Prostate gland (tissue), 2 donors: Measurements from ENCODE around the gene C6orf89.

ENCODE experiments used
- POLR2A ChIP-seq: fragments of 450-650 bp; IDR thresholded peaks from one replicate; pipeline ENCODE4 v1.6.1; 2016; ENCODE audit warnings: antibody characterized with exemption, mild to moderate bottlenecking
- POLR2AphosphoS5 ChIP-seq: sonication (generic); formaldehyde crosslinking; IDR thresholded peaks from one replicate; pipeline ENCODE4 v1.6.1; 2017; ENCODE audit warnings: antibody characterized with exemption
- TF ChIP-seq, protein P1 (sequence below), 4 experiments: fragments of 200-600 bp in 2 of 4; fragments of 450-650 bp in 2 of 4; sonication (generic) in 2 of 4; IDR thresholded peaks; 1 replicate in 3 of 4; 2 replicates in 1 of 4; pipeline ENCODE4 v1.5.1; 2016 to 2019; ENCODE audit warnings: antibody characterized with exemption in 4 of 4, mild to moderate bottlenecking in 2 of 4, moderate library complexity in 2 of 4

DNA sequence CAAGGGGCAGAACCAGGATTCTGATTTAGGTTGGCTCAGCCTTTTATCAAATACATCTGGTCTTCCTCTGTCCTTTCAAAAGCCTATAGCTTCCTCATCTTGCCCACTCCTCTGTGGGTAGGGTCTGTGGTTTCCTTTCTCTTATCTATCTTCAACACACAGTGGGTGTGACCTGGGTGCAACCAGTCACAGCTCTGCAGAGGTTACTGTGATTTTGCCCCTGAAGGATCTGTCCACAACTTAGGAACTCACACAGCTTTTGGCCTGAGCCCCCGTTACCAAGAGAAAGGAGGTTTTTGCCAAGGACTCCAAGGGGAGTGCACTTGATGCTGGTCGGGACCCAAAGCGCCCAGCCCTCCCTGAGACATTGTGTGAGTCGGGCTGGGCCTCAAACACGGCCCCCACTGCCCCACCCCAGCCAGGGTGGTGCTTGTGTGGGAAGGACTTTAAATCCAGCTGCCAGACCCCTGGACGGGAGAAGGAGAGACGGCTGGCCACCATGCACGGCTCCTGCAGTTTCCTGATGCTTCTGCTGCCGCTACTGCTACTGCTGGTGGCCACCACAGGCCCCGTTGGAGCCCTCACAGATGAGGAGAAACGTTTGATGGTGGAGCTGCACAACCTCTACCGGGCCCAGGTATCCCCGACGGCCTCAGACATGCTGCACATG lies 68.6 kb downstream of the C6orf89 start, which contains the start of gene PI16:
- TF ChIP-seq, protein P1, sequence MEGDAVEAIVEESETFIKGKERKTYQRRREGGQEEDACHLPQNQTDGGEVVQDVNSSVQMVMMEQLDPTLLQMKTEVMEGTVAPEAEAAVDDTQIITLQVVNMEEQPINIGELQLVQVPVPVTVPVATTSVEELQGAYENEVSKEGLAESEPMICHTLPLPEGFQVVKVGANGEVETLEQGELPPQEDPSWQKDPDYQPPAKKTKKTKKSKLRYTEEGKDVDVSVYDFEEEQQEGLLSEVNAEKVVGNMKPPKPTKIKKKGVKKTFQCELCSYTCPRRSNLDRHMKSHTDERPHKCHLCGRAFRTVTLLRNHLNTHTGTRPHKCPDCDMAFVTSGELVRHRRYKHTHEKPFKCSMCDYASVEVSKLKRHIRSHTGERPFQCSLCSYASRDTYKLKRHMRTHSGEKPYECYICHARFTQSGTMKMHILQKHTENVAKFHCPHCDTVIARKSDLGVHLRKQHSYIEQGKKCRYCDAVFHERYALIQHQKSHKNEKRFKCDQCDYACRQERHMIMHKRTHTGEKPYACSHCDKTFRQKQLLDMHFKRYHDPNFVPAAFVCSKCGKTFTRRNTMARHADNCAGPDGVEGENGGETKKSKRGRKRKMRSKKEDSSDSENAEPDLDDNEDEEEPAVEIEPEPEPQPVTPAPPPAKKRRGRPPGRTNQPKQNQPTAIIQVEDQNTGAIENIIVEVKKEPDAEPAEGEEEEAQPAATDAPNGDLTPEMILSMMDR (IDR thresholded peaks at IDR 0.05), result no peak
- TF ChIP-seq POLR2A, result no peak
- TF ChIP-seq POLR2AphosphoS5, result no peak
